LNCaP clone FGC (cell line): ENCODE measurements around the gene WDFY2.
"Not testable (repeated sequence)": the region's sequence is repeated elsewhere in the genome, so short reads cannot be mapped to it uniquely, and the experiment has no call there.

Experiments used
- DNase-seq: peaks from one replicate; pipeline ENCODE4 v3.0.0-alpha.2; 2011; ENCODE audit warnings: low read depth
- H3K4me3 ChIP-seq: 2 replicates; pipeline ENCODE4 v1.5.1; 2011; ENCODE audit warnings: mild to moderate bottlenecking, low read depth, low read length, control low read depth
- CTCF ChIP-seq: IDR thresholded peaks from 2 replicates; pipeline ENCODE4 v1.5.1; 2012; ENCODE audit warnings: mild to moderate bottlenecking; ENCODE audit not compliant: control insufficient read depth, insufficient read depth; ENCODE audit errors: extremely low read depth

WDFY2 gene

GRCh38 chr13:51583875-51584730 is at the start of gene WDFY2:
WDFY2 (plus strand) TSS chr13:51584462; CDS start chr13:51584688, 226 bp downstream.
- peak; percentile 99 for DNase-seq
- H3K4me3 ChIP-seq, result peak within 1 kb of the TSS; percentile 84
- no peak for TF ChIP-seq CTCF

GRCh38 chr13:51538591-51539179 is 45.6 kb upstream of the WDFY2 start:
- no peak for TF ChIP-seq CTCF
- no peak overlapping the region for H3K4me3 ChIP-seq
- DNase-seq, result no peak

GRCh38 chr13:51539887-51540286 is 44.4 kb upstream of the WDFY2 start:
- no peak overlapping the region for H3K4me3 ChIP-seq
- no peak for DNase-seq
- no peak for TF ChIP-seq CTCF

GRCh38 chr13:51541037-51541436 is 43.2 kb upstream of the WDFY2 start:
- no peak for DNase-seq
- H3K4me3 ChIP-seq, result no peak overlapping the region
- TF ChIP-seq CTCF, result no peak

GRCh38 chr13:51541809-51542258 is 42.4 kb upstream of the WDFY2 start:
- no peak for DNase-seq
- TF ChIP-seq CTCF, result no peak
- no peak overlapping the region for H3K4me3 ChIP-seq

- no peak overlapping the region for H3K4me3 ChIP-seq
- DNase-seq, result no peak
- TF ChIP-seq CTCF, result no peak
Observed at GRCh38 chr13:51542346-51543242, 41.7 kb upstream of the WDFY2 start.

GRCh38 chr13:51545446-51545845 is 38.8 kb upstream of the WDFY2 start:
- not testable (repeated sequence) for DNase-seq, H3K4me3 ChIP-seq
